HepG2 (cell line): ENCODE measurements around the gene LRRC45. TPM values are rescaled to one million over a fixed set of nuclear protein-coding genes. Genes with fewer than 3 reads are reported as not detected.

Experiments
- CHD4 ChIP-seq: fragments of 200-600 bp; sonication (generic); IDR thresholded peaks from 2 replicates; pipeline ENCODE4 v1.7.0; 2017; ENCODE audit warnings: mild to moderate bottlenecking, low read length, borderline replicate concordance
- GATAD2A ChIP-seq: IDR thresholded peaks from 2 replicates; pipeline ENCODE4 v1.6.1; 2016
- HOXA7 ChIP-seq: sonication (generic); formaldehyde crosslinking; IDR thresholded peaks from 2 replicates; pipeline ENCODE4 v1.8.1; 2022; ENCODE audit warnings: mild to moderate bottlenecking, missing genetic modification reagents, moderate library complexity
- JDP2 ChIP-seq: sonication (generic); formaldehyde crosslinking; IDR thresholded peaks from 2 replicates; pipeline ENCODE4 v1.8.1; 2022; ENCODE audit warnings: missing genetic modification reagents, borderline replicate concordance
- KDM2A ChIP-seq: sonication (generic); formaldehyde crosslinking; IDR thresholded peaks from 2 replicates; pipeline ENCODE4 v1.4.0; 2020; ENCODE audit warnings: low read depth, missing genetic modification reagents, borderline replicate concordance
- MAFG ChIP-seq: sonication (generic); formaldehyde crosslinking; IDR thresholded peaks from 2 replicates; pipeline ENCODE4 v1.5.1; 2020; ENCODE audit warnings: mild to moderate bottlenecking, missing genetic modification reagents
- MEIS2 ChIP-seq: sonication (generic); formaldehyde crosslinking; IDR thresholded peaks from 2 replicates; pipeline ENCODE4 v1.9.0; 2021; ENCODE audit warnings: mild to moderate bottlenecking, missing genetic modification reagents
- MIXL1 ChIP-seq: IDR thresholded peaks from 2 replicates; pipeline ENCODE4 v1.6.1; 2016
- NCOA5 ChIP-seq: sonication (generic); formaldehyde crosslinking; IDR thresholded peaks from 2 replicates; pipeline ENCODE4 v1.4.0; 2020; ENCODE audit warnings: missing genetic modification reagents
- NFKBIZ ChIP-seq: IDR thresholded peaks from 2 replicates; pipeline ENCODE4 v1.6.1; 2018; ENCODE audit warnings: missing genetic modification reagents, missing compliant biosample characterization
- PLRG1 ChIP-seq: fragments of 450-650 bp; conservative IDR thresholded peaks from 2 replicates; pipeline ENCODE4 v1.6.1; 2016
- TBP ChIP-seq: sonication (generic); formaldehyde crosslinking; IDR thresholded peaks from 2 replicates; pipeline ENCODE4 v1.5.0; 2020; ENCODE audit warnings: missing genetic modification reagents
- XBP1 ChIP-seq: sonication (generic); formaldehyde crosslinking; IDR thresholded peaks from 2 replicates; pipeline ENCODE4 v1.5.0; 2020; ENCODE audit warnings: missing genetic modification reagents
- ZFP41 ChIP-seq: sonication (generic); formaldehyde crosslinking; IDR thresholded peaks from 2 replicates; pipeline ENCODE4 v1.4.0; 2020; ENCODE audit warnings: mild to moderate bottlenecking, missing genetic modification reagents, borderline replicate concordance
- ZFP82 ChIP-seq: sonication (generic); formaldehyde crosslinking; IDR thresholded peaks from 2 replicates; pipeline ENCODE4 v1.5.1; 2020; ENCODE audit warnings: mild to moderate bottlenecking, missing genetic modification reagents, borderline replicate concordance
- ZNF136 ChIP-seq: sonication (generic); formaldehyde crosslinking; IDR thresholded peaks from 2 replicates; pipeline ENCODE4 v1.8.1; 2022; ENCODE audit warnings: low read depth, mild to moderate bottlenecking, moderate library complexity, missing genetic modification reagents
- ZNF460 ChIP-seq: sonication (generic); formaldehyde crosslinking; IDR thresholded peaks from 2 replicates; pipeline ENCODE4 v1.5.1; 2020; ENCODE audit warnings: missing genetic modification reagents, mild to moderate bottlenecking, borderline replicate concordance
- ZNF557 ChIP-seq: sonication (generic); formaldehyde crosslinking; IDR thresholded peaks from 2 replicates; pipeline ENCODE4 v1.4.0; 2020; ENCODE audit warnings: missing genetic modification reagents
- ZNF563 ChIP-seq: sonication (generic); formaldehyde crosslinking; IDR thresholded peaks from 2 replicates; pipeline ENCODE4 v1.8.0; 2022; ENCODE audit warnings: mild to moderate bottlenecking, moderate library complexity, missing genetic modification reagents
- ZNF598 ChIP-seq: sonication (generic); formaldehyde crosslinking; IDR thresholded peaks from 2 replicates; pipeline ENCODE4 v1.5.1; 2020; ENCODE audit warnings: mild to moderate bottlenecking, missing genetic modification reagents, borderline replicate concordance
- polyA plus RNA-seq, 8 experiments: library from polyadenylated mRNA; depleted of rRNA in 3 of 8; stranded (reverse) in 7 of 8; unstranded in 1 of 8; fragments of >200 nt; fragmentation: Illumina TruSeq in 4 of 8; extraction: Trizol in 4 of 8; gene quantifications; 2 replicates each; pipeline versions ENCODE4 v1.2.1 to v1.2.3, GENCODE V29; 2011 to 2016; ENCODE audit warnings: low read depth in 4 of 8, missing spikeins in 1 of 8, mixed read lengths in 1 of 8; ENCODE audit not compliant: insufficient read depth in 1 of 8
- total RNA-seq, 5 experiments: library from RNA; depleted of rRNA; stranded (reverse); fragments of >200 nt; fragmentation: Illumina TruSeq; extraction: Trizol; gene quantifications; 2 replicates each; pipeline ENCODE4 v1.2.3, GENCODE V29; 2016; ENCODE audit warnings: low read depth in 1 of 5
- TF ChIP-seq, protein P1 (sequence below): sonication (generic); formaldehyde crosslinking; IDR thresholded peaks from 2 replicates; pipeline ENCODE4 v1.4.0; 2020; ENCODE audit warnings: mild to moderate bottlenecking, missing genetic modification reagents
- TF ChIP-seq, protein P2 (sequence below): sonication (generic); formaldehyde crosslinking; conservative IDR thresholded peaks from 2 replicates; pipeline ENCODE4 v1.4.0; 2020; ENCODE audit warnings: missing genetic modification reagents

The LRRC45 gene
- total and polyA plus RNA-seq, 2 of the 13 experiments (the other 11 are each of a cell fraction or from before 2014, with no cell fraction given): 11.6 to 48.1 TPM

DNA sequence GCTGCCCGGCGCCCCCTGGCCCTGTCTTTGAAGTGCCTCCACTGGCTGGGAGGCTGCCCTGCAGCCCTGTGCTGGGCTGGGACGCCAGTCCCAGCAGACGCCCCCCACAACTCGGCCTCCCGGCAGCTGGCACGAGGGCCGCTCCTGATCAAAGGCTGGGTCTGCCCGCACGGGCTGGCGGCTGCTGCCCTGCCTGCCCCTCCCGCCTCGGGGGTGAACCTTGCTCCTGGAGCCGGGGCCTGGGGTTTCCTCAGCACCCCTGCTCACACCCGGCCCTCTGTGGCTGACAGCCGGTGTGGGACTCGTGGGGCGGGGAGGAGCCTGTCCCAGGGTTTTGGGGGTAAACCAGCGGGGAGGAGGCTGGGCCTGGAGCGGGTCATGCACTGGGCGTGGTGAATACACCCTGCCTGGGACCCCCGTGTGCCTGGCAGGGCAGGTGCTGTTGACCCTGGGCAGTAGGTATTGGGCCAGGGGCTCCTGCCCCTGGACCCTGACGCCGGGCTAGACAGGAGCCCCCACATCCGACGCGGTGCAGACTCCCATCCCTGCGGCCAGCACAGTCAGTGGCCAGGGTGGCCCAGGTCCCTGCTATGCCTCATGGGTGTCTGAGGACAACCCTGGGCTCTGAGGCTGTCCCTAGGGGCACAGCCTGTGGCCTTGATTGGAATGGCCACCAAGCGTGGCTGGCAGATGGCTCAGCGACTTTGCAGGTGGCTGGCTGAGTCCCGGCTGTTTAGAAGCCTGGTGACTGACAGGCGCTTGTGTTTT, 22.1 kb upstream of the LRRC45 start (continued):
- peak; percentile 79; the same call in 1 of the 2 replicates for TF ChIP-seq KDM2A
- TF ChIP-seq PLRG1: no peak
- no peak for TF ChIP-seq ZNF136
- peak; percentile 98 for TF ChIP-seq GATAD2A
- TF ChIP-seq ZNF460 (CRISPR knock-in tag): peak; percentile 30; the same call in 1 of the 2 replicates
- TF ChIP-seq MIXL1 (CRISPR knock-in tag): peak; percentile 91
- TF ChIP-seq MAFG (CRISPR knock-in tag): no peak
- TF ChIP-seq MEIS2: peak; percentile 98
- peak; percentile 31; the same call in 1 of the 2 replicates for TF ChIP-seq XBP1 (CRISPR knock-in tag)
- TF ChIP-seq ZNF557 (CRISPR knock-in tag): 0 out of 2 replicates have a peak, but pooled peaks have one; percentile 21
- TF ChIP-seq, protein P1, sequence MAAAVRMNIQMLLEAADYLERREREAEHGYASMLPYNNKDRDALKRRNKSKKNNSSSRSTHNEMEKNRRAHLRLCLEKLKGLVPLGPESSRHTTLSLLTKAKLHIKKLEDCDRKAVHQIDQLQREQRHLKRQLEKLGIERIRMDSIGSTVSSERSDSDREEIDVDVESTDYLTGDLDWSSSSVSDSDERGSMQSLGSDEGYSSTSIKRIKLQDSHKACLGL: peak; percentile 86
- no peak; the same call in 1 of the 2 replicates for TF ChIP-seq ZFP41 (CRISPR knock-in tag)
- no peak; the same call in 1 of the 2 replicates for TF ChIP-seq CHD4
- TF ChIP-seq HOXA7 (CRISPR knock-in tag): no peak
- TF ChIP-seq ZFP82 (CRISPR knock-in tag): no peak; the same call in 1 of the 2 replicates
- peak; percentile 65; the same call in 1 of the 2 replicates for TF ChIP-seq ZNF563 (CRISPR knock-in tag)
- TF ChIP-seq NFKBIZ (CRISPR knock-in tag): peak; percentile 98
- TF ChIP-seq, protein P2, sequence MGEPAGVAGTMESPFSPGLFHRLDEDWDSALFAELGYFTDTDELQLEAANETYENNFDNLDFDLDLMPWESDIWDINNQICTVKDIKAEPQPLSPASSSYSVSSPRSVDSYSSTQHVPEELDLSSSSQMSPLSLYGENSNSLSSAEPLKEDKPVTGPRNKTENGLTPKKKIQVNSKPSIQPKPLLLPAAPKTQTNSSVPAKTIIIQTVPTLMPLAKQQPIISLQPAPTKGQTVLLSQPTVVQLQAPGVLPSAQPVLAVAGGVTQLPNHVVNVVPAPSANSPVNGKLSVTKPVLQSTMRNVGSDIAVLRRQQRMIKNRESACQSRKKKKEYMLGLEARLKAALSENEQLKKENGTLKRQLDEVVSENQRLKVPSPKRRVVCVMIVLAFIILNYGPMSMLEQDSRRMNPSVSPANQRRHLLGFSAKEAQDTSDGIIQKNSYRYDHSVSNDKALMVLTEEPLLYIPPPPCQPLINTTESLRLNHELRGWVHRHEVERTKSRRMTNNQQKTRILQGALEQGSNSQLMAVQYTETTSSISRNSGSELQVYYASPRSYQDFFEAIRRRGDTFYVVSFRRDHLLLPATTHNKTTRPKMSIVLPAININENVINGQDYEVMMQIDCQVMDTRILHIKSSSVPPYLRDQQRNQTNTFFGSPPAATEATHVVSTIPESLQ (CRISPR knock-in tag): no peak
- no peak for TF ChIP-seq ZNF598 (CRISPR knock-in tag)
- no peak; the same call in 1 of the 2 replicates for TF ChIP-seq TBP (CRISPR knock-in tag)
- 0 out of 2 replicates have a peak, but pooled peaks have one; percentile 70 for TF ChIP-seq NCOA5 (CRISPR knock-in tag)
- peak; percentile 43; the same call in 1 of the 2 replicates for TF ChIP-seq JDP2 (CRISPR knock-in tag)
